NCI-H748 (cell line): Measurements from ENCODE around the gene GAGE2A.
"Not testable (repeated sequence)": the region's sequence is repeated elsewhere in the genome, so short reads cannot be mapped to it uniquely, and the experiment has no call there.

Experiments
- DNase-seq: peaks from one replicate; lab custom pipeline; 2025; ENCODE audit not compliant: unreplicated experiment; lab: John Stamatoyannopoulos, UW

The GAGE2A gene, protein sequence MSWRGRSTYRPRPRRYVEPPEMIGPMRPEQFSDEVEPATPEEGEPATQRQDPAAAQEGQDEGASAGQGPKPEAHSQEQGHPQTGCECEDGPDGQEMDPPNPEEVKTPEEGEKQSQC

GRCh38 chrX:49589196-49589595 is at the start of gene GAGE2A:
TSS of gene GAGE2A (plus strand) at chrX:49589496. CDS start at chrX:49590651, 1,155 bp downstream.
- not testable (repeated sequence) for DNase-seq

DNA sequence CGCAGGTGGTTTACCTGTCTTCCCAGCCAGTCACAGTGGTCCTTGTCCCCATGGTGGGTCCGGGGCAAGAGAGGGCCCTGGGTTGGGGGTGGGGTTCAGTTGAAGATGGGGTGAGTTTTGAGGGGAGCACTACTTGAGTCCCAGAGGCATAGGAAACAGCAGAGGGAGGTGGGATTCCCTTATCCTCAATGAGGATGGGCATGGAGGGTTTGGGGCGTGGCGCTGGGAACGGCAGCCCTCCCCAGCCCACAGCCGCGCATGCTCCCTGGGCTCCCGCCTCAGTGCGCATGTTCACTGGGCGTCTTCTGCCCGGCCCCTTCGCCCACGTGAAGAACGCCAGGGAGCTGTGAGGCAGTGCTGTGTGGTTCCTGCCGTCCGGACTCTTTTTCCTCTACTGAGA is 47.9 kb upstream of the GAGE2A start, which contains the start of gene GAGE12D:
Gene GAGE12D (plus strand): TSS at position 301 of the 400 bp plus-strand sequence. CDS start 1,155 bp downstream, outside the sequence.
- not testable (repeated sequence) for DNase-seq

GRCh38 chrX:49550989-49551388 is 38.3 kb upstream of the GAGE2A start, which contains the start of gene GAGE12E:
TSS of gene GAGE12E (plus strand) at chrX:49551289. CDS start at chrX:49552444, 1,155 bp downstream.
- not testable (repeated sequence) for DNase-seq

GRCh38 chrX:49560542-49560941 is 28.8 kb upstream of the GAGE2A start, which contains the start of gene GAGE12F:
TSS of gene GAGE12F (plus strand) at chrX:49560842. CDS start at chrX:49561997, 1,155 bp downstream.
- not testable (repeated sequence) for DNase-seq

- DNase-seq: not testable (repeated sequence)
These were observed 20.6 kb upstream of the GAGE2A start for GRCh38 chrX:49568728-49569127.

DNA sequence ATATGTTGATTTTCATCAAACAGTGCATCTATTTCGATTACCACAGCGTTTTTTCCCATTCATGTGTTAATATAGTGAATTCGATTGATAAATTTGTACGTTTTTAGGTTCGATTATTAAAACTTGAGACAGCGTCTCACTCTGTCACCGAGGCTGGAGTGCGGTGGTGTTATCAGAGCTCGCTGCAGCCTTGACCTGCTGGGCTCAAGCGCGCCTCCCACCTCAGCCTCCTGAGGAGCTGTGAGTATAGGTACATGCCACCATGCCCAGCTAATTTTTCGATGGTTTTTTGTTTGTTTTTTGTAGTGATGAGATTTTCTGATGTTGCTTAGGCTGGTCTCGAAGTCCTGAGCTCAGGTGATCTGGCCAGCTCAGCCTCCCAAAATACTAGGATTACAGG is 20.1 kb upstream of the GAGE2A start:
- not testable (repeated sequence) for DNase-seq

DNA sequence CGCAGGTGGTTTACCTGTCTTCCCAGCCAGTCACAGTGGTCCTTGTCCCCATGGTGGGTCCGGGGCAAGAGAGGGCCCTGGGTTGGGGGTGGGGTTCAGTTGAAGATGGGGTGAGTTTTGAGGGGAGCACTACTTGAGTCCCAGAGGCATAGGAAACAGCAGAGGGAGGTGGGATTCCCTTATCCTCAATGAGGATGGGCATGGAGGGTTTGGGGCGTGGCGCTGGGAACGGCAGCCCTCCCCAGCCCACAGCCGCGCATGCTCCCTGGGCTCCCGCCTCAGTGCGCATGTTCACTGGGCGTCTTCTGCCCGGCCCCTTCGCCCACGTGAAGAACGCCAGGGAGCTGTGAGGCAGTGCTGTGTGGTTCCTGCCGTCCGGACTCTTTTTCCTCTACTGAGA is 19.2 kb upstream of the GAGE2A start, which contains the start of gene GAGE12G:
Gene GAGE12G (plus strand): TSS at position 301 of the 400 bp plus-strand sequence. CDS start 1,155 bp downstream, outside the sequence.
- not testable (repeated sequence) for DNase-seq

- DNase-seq: not testable (repeated sequence)
These were observed 9.6 kb upstream of the GAGE2A start, which contains the start of gene GAGE12H for GRCh38 chrX:49579649-49580048. TSS of gene GAGE12H (plus strand) at chrX:49579949. CDS start at chrX:49581104, 1,155 bp downstream.

- DNase-seq: not testable (repeated sequence)
These were observed 628 bp downstream of the GAGE2A start for GRCh38 chrX:49589769-49590478.

GRCh38 chrX:49590488-49590887 is 1.2 kb downstream of the GAGE2A start:
- DNase-seq: not testable (repeated sequence)

- DNase-seq: not testable (repeated sequence)
These were observed 9.4 kb downstream of the GAGE2A start, which contains the start of gene GAGE1 for GRCh38 chrX:49598720-49599119. TSS of gene GAGE1 (plus strand) at chrX:49599020. CDS start at chrX:49600175, 1,155 bp downstream.

- no peak for DNase-seq
These were observed 21.5 kb downstream of the GAGE2A start for GRCh38 chrX:49610718-49611310.

- DNase-seq: no peak
These were observed 29.3 kb downstream of the GAGE2A start for GRCh38 chrX:49618574-49618973.

DNA sequence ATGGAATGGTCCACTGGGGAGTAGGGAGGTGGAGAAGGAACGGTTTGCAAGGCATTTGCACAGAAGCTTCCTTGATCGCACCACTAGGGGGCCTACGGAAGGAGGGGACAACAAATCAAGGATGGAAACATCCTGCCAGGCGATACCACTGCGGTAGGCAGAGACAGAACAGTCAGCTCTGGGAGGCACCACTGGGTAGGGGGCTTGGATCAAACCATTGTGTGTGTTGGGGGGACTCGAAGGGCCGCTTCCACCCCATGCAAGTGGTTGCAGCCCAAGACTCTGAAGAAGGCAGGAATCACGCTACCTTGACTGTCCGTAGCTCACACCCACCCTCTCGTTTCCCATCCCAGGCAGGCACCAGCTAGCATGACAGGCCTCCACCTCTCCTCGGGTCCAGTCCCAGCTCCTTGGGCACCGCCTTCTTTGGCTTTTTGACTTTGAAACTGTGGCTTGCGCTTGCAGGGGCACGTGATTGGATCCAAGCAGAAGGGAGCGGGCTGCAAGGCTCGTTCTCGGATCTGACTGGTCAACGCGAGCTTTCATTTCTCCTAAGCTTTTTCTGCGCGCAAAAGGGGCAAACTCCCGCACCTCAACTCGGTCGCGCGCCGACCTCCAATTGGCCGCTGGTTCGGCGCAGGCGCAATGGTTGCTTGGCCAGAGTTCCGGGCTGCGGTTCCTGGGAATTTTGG is 37.9 kb downstream of the GAGE2A start:
- DNase-seq: peak; percentile 5

- no peak for DNase-seq
These were observed 55.8 kb downstream of the GAGE2A start for GRCh38 chrX:49644991-49645637.
